HFFc6 (cell line): ENCODE data around the gene C11orf65. TPM values are rescaled to one million over a fixed set of nuclear protein-coding genes. Genes with fewer than 3 reads are reported as not detected.

Experiments used
- DNase-seq: peaks from one replicate; pipeline ENCODE4 v3.0.0-alpha.2; 2018
- H3K27ac Mint-ChIP-seq: 2 replicates; pipeline ENCODE4 v1.8.0; 2020; ENCODE audit warnings: mild to moderate bottlenecking, mixed read lengths
- H3K27me3 Mint-ChIP-seq: 2 replicates; pipeline ENCODE4 v1.8.0; 2021; ENCODE audit warnings: mild to moderate bottlenecking, moderate library complexity, mixed read lengths; ENCODE audit not compliant: insufficient read depth
- H3K36me3 Mint-ChIP-seq: 2 replicates; pipeline ENCODE4 v1.8.0; 2021; ENCODE audit warnings: low read depth, mixed read lengths
- H3K4me1 Mint-ChIP-seq: 2 replicates; pipeline ENCODE4 v1.8.0; 2020; ENCODE audit warnings: low read depth, mixed read lengths
- H3K4me3 Mint-ChIP-seq: 2 replicates; pipeline ENCODE4 v1.8.0; 2020; ENCODE audit warnings: mild to moderate bottlenecking, moderate library complexity, mixed read lengths
- H3K9me3 Mint-ChIP-seq: 2 replicates; pipeline ENCODE4 v1.8.0; 2020; ENCODE audit warnings: mild to moderate bottlenecking, mixed read lengths
- total RNA-seq, 6 experiments: library from RNA; stranded (reverse); fragmentation: NEBNext Ultra II Directional; extraction: Animal tissue kit (Norgen Biotek cat#: 25700); gene quantifications; 2 replicates in 1 of 6; 3 replicates in 5 of 6; pipeline ENCODE4 v1.2.3, GENCODE V29; 2021
- TF ChIP-seq, protein P1 (sequence below): fragments of 200-600 bp; sonication (generic); IDR thresholded peaks from 2 replicates; pipeline ENCODE4 v1.5.0; 2021; ENCODE audit warnings: antibody characterized with exemption, mild to moderate bottlenecking

The C11orf65 gene
- total RNA-seq, 6 experiments from 2014 or later, result 0.47 to 0.69 (median 0.51) TPM; not detected in 1

- no peak overlapping the region for H3K4me3 Mint-ChIP-seq
- H3K27ac Mint-ChIP-seq, result no peak overlapping the region
- TF ChIP-seq, protein P1, sequence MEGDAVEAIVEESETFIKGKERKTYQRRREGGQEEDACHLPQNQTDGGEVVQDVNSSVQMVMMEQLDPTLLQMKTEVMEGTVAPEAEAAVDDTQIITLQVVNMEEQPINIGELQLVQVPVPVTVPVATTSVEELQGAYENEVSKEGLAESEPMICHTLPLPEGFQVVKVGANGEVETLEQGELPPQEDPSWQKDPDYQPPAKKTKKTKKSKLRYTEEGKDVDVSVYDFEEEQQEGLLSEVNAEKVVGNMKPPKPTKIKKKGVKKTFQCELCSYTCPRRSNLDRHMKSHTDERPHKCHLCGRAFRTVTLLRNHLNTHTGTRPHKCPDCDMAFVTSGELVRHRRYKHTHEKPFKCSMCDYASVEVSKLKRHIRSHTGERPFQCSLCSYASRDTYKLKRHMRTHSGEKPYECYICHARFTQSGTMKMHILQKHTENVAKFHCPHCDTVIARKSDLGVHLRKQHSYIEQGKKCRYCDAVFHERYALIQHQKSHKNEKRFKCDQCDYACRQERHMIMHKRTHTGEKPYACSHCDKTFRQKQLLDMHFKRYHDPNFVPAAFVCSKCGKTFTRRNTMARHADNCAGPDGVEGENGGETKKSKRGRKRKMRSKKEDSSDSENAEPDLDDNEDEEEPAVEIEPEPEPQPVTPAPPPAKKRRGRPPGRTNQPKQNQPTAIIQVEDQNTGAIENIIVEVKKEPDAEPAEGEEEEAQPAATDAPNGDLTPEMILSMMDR, result no peak
- H3K36me3 Mint-ChIP-seq, result no peaks in the 10 kb centered on the region
- DNase-seq, result no peak
- peaks cover 19% of the 10 kb centered on the region for H3K4me1 Mint-ChIP-seq
- H3K9me3 Mint-ChIP-seq, result no peaks in the 10 kb centered on the region
- H3K27me3 Mint-ChIP-seq, result no peaks in the 10 kb centered on the region
Observed at GRCh38 chr11:108343714-108344113, 123.6 kb downstream of the C11orf65 start.

DNA sequence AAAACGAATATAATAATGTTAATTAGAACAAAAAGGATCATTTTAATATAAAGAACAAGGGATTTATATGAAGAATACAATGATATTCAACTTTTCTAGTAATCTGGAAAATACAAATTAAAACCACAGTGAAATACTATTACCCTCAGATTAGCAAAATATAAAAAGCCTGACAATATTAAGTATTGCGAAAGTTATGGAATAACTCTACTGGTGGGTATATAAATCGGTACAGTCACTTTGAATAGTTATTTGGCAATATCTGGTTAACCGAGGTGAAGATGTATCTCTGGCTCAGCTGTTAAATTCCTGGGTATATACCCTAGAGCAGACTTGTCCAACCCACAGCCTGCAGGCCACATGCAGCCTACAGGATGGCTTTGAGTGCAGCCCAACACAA is 125.7 kb downstream of the C11orf65 start:
- Mint-ChIP-seq H3K9me3 (no peaks in the 10 kb centered on the region), H3K27ac (no peak overlapping the region; the same call in 1 of the 2 replicates), H3K36me3 (peaks cover 5% of the 10 kb centered on the region), H3K4me3 (no peak overlapping the region), H3K27me3 (no peaks in the 10 kb centered on the region), H3K4me1 (peaks cover 19% of the 10 kb centered on the region)
- DNase-seq, result no peak
- TF ChIP-seq, protein P1, result no peak

DNA sequence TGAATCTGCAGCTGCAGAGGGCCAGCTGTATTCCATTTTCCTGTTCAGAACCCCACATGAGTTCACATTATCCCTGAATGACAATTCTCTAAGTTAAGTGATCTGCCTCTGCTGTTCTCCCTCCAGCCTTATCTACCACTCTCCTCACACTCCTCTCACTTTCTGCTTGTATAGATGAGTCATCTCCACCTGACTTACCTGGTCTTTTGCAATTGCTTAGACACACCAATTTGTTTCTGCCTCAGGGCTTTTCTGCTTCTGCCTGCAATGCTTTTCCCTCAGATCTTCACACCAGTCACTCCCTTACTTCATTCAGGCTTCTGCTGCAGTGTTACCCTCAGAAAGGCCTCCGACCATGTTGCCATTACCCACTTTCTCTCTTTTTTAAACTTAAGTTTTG is 126.4 kb downstream of the C11orf65 start:
- TF ChIP-seq, protein P1, result no peak
- Mint-ChIP-seq H3K9me3 (no peaks in the 10 kb centered on the region), H3K36me3 (peaks cover 9% of the 10 kb centered on the region), H3K27ac (no peak overlapping the region), H3K27me3 (no peaks in the 10 kb centered on the region), H3K4me3 (no peak overlapping the region), H3K4me1 (peaks cover 19% of the 10 kb centered on the region)
- no peak for DNase-seq

DNA sequence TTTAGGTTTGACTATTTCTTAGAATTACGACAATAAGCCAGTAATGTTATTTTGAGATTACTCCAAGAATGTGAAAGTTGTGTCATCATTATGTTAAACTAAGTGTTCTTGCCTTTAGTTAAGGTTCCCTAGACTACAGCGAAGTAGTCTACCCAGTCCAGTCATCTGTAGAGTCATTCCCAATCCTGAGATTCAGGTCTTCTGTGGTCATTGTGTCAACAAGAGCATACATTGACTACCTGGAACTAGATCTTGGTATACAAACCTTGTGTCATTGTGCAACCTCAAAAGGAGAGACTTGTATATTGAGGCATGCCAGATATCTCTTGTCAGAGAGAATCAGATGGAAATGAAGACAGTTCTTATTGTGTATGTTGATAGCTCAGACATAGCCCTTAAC is 128.6 kb downstream of the C11orf65 start:
- no peak overlapping the region for H3K27ac Mint-ChIP-seq
- TF ChIP-seq, protein P1, result no peak
- H3K36me3 Mint-ChIP-seq, result peaks cover 21% of the 10 kb centered on the region
- H3K4me3 Mint-ChIP-seq, result no peak overlapping the region
- peaks cover 6% of the 10 kb centered on the region; the same call in 1 of the 2 replicates for H3K4me1 Mint-ChIP-seq
- no peaks in the 10 kb centered on the region; the same call in 1 of the 2 replicates for H3K27me3 Mint-ChIP-seq
- DNase-seq, result no peak
- H3K9me3 Mint-ChIP-seq, result no peaks in the 10 kb centered on the region

- no peak overlapping the region for H3K4me3 Mint-ChIP-seq
- peaks cover 27% of the 10 kb centered on the region for H3K36me3 Mint-ChIP-seq
- no peaks in the 10 kb centered on the region for H3K4me1 Mint-ChIP-seq
- H3K27ac Mint-ChIP-seq, result no peak overlapping the region
- TF ChIP-seq, protein P1, result no peak
- H3K27me3 Mint-ChIP-seq, result no peaks in the 10 kb centered on the region; the same call in 1 of the 2 replicates
- DNase-seq, result no peak
- no peaks in the 10 kb centered on the region for H3K9me3 Mint-ChIP-seq
Observed at GRCh38 chr11:108333403-108333899, 133.9 kb downstream of the C11orf65 start.

Other genes with a start within 250 kb of the C11orf65 start
- gene NPAT, start 244.9 kb downstream of the C11orf65 start, total RNA-seq, result 10 to 100 TPM in 5 of 6 experiments, 1 to 10 TPM in 1; 9.3 to 12.4 (median 10.6) TPM
- 10 to 100 TPM; 42.0 to 50.5 (median 47.3) TPM for gene ATM, start 244.5 kb downstream of the C11orf65 start, total RNA-seq
- gene POGLUT3, start 30.9 kb upstream of the C11orf65 start, total RNA-seq, result 10 to 100 TPM; 24.1 to 50.4 (median 43.3) TPM
- under 1 TPM; 0.14 to 0.91 (median 0.47) TPM for gene EXPH5, start 126.2 kb upstream of the C11orf65 start, total RNA-seq
- gene DDX10, start 197.5 kb upstream of the C11orf65 start, total RNA-seq, result 10 to 100 TPM; 24.5 to 45.5 (median 33.5) TPM